ENCODE measurements around the gene KLHL2.
A peak's percentile ranks its signal among the peaks of the same experiment; 100 is the strongest.

Gene KLHL2

DNA sequence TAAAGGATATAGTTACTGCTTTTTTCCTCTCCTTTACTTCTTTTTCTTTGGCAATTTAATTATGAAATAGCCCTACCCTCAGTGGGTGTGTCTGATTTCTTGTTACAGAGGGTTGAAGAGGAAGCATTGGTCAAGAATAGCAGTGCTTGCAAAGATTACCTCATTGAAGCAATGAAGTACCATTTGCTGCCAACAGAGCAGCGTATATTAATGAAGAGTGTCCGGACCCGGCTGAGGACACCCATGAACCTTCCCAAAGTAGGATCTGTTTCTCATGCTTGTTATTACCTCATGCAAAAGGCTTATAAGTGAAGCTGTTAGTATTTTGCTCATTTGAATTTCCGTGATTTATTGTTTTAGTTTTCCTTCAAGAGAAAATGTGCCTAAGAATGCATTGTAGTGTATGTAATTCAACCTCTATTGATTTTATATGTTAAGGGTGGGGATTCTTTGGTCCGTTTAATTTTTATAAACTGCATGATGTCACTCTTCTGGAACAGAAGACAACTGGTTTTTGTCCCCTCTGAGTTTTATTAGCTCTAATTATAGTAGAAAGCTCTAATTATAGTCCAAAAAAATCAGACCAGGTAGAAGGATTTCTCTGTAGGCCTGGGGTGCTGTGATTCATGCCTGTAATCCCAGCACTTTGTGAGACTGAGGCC, 92.2 kb downstream of the KLHL2 start:
- no peak for TF ChIP-seq EZH2 (IDR thresholded peaks at IDR 0.05)
- no peak for TF ChIP-seq FOXP2 (optimal IDR thresholded peaks at IDR 0.05; ENCODE audit: control extremely low read depth, extremely low read length, insufficient read depth)
- TF ChIP-seq POLR2AphosphoS5 (IDR thresholded peaks at IDR 0.05; ENCODE audit: borderline replicate concordance, low read depth, low read length): no peak
- Histone ChIP-seq H3K27ac (no peak overlapping the region), H3K4me3 (no peak overlapping the region), H3K36me3 (ENCODE audit: insufficient read depth, low read length) (no peaks in the 10 kb centered on the region; the same call in 1 of the 2 replicates), H3K9ac (ENCODE audit: insufficient read length) (no peak overlapping the region), H3K9me3 (ENCODE audit: low read depth, low read length) (no peaks in the 10 kb centered on the region)
- DNase-seq (ENCODE audit: low read depth, low spot score): no peak

DNA sequence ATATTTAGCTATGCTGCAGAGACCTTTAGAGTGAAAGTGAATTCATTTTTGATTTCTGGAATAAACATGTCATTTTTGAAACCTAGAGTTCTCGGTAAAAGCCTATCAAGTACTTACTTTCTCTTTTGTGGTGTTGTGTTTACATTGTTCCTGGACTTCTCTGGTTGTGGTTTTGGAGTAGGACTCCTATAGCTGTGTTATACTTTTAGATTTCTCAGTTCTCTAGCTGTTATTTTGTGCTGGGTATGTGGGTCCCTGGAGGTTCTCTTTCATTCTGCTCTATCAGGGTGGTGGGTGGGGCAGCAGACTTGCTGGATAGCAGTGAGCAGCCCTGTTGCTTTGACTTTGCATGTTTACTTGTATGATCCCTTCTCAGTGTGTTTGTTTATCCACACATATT, 94.5 kb downstream of the KLHL2 start:
- Histone ChIP-seq H3K9me3 (ENCODE audit: low read depth, low read length) (no peaks in the 10 kb centered on the region), H3K36me3 (ENCODE audit: insufficient read depth, low read length) (no peaks in the 10 kb centered on the region; the same call in 1 of the 2 replicates), H3K27ac (no peak overlapping the region), H3K9ac (ENCODE audit: insufficient read length) (no peak overlapping the region), H3K4me3 (no peak overlapping the region)
- DNase-seq (ENCODE audit: low read depth, low spot score): no peak
- no peak for TF ChIP-seq FOXP2 (optimal IDR thresholded peaks at IDR 0.05; ENCODE audit: control extremely low read depth, extremely low read length, insufficient read depth)
- no peak for TF ChIP-seq POLR2AphosphoS5 (IDR thresholded peaks at IDR 0.05; ENCODE audit: borderline replicate concordance, low read depth, low read length)
- TF ChIP-seq EZH2 (IDR thresholded peaks at IDR 0.05): no peak

DNA sequence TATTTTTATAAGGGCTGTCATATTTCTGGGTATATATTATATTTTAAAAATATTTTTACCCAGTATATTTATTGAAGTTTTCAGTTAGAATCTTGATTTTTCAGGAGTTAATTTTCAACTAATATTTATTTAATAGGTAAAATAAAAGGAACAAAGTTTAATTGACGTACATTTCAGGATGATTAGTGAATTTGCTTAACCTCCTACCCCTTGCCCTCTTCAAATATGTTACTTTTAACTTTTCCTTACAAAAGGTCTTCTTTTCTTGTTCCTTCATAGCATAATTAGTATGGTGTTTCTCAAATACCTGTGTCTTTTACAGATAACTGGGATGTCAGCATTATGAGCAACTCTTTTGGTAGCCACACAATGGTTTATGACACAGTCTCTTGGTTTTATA, 95.3 kb downstream of the KLHL2 start:
- Histone ChIP-seq H3K36me3 (ENCODE audit: insufficient read depth, low read length) (no peaks in the 10 kb centered on the region; the same call in 1 of the 2 replicates), H3K9ac (ENCODE audit: insufficient read length) (no peak overlapping the region), H3K27ac (no peak overlapping the region), H3K9me3 (ENCODE audit: low read depth, low read length) (no peaks in the 10 kb centered on the region), H3K4me3 (no peak overlapping the region)
- no peak for TF ChIP-seq EZH2 (IDR thresholded peaks at IDR 0.05)
- no peak for TF ChIP-seq FOXP2 (optimal IDR thresholded peaks at IDR 0.05; ENCODE audit: control extremely low read depth, extremely low read length, insufficient read depth)
- no peak for TF ChIP-seq POLR2AphosphoS5 (IDR thresholded peaks at IDR 0.05; ENCODE audit: borderline replicate concordance, low read depth, low read length)
- DNase-seq (ENCODE audit: low read depth, low spot score): no peak

DNA sequence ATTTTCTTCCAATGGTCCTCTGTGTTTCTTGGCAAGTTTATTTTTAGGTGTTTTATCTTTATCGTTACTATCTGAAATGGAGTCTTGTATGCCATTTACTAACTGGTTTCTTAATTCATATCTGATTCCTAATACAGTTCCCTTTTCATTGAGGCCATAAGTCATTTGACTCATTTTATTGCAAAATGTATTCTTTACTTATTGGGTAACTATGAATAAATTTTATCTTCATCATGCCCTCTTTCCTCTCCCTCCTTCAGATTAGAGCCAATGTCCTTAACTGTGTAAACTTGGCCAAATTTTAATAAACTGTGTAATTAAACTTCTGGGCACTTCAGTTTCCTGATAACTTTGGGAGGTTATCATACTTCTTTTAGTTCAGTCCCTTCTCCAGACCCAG, 100.8 kb downstream of the KLHL2 start:
- Histone ChIP-seq H3K27ac (no peak overlapping the region), H3K36me3 (ENCODE audit: insufficient read depth, low read length) (no peaks in the 10 kb centered on the region), H3K9me3 (ENCODE audit: low read depth, low read length) (no peaks in the 10 kb centered on the region), H3K4me3 (no peak overlapping the region), H3K9ac (ENCODE audit: insufficient read length) (no peak overlapping the region)
- no peak for TF ChIP-seq POLR2AphosphoS5 (IDR thresholded peaks at IDR 0.05; ENCODE audit: borderline replicate concordance, low read depth, low read length)
- TF ChIP-seq EZH2 (IDR thresholded peaks at IDR 0.05): no peak
- TF ChIP-seq FOXP2 (optimal IDR thresholded peaks at IDR 0.05; ENCODE audit: control extremely low read depth, extremely low read length, insufficient read depth): no peak
- DNase-seq (ENCODE audit: low read depth, low spot score): no peak

DNA sequence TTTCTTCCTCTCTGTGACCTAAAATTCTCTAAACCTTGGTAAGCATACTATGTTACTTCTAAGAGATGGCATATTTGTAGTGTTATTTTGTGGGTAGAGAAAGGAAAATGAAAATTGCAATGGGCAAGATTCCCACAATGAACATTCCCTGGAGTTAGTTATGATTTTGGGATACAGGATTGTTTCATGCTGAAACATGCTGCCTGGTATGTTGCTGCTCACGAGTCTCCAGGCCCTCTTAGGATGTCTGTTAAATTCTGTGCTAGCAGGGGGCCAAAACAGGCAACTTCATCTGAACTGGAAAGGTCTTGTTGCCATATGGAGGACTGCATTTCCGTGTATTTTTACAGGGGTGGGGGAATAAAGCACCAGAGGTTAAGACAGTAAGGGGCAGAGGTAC, 101.2 kb downstream of the KLHL2 start:
- no peak for DNase-seq (ENCODE audit: low read depth, low spot score)
- no peaks in the 10 kb centered on the region for H3K9me3 ChIP-seq (ENCODE audit: low read depth, low read length)
- H3K36me3 ChIP-seq (ENCODE audit: insufficient read depth, low read length): no peaks in the 10 kb centered on the region
- H3K4me3 ChIP-seq: no peak overlapping the region
- TF ChIP-seq POLR2AphosphoS5 (IDR thresholded peaks at IDR 0.05; ENCODE audit: borderline replicate concordance, low read depth, low read length): no peak
- no peak for TF ChIP-seq EZH2 (IDR thresholded peaks at IDR 0.05)
- no peak for TF ChIP-seq FOXP2 (optimal IDR thresholded peaks at IDR 0.05; ENCODE audit: control extremely low read depth, extremely low read length, insufficient read depth)
- H3K27ac ChIP-seq: no peak overlapping the region
- H3K9ac ChIP-seq (ENCODE audit: insufficient read length): no peak overlapping the region

DNA sequence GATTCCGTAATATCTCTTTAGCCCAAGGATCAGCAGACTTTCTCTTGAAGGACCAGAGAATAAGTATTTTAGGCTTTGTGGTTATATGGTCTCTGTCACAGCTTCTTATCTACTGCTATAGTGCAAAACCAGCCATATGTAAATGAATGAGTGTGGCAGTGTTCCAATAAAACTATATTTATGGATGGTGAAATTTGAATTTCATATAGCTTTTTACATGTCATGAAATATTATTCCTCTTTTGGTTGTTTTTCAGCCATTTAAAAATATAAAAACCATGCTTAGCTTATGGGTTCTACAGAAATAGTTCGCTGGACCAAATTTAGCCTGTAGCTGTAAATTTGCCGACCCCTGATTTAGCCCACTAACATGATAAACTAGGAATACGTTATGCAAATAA, 102.1 kb downstream of the KLHL2 start:
- TF ChIP-seq POLR2AphosphoS5 (IDR thresholded peaks at IDR 0.05; ENCODE audit: borderline replicate concordance, low read depth, low read length) (no peak), FOXP2 (optimal IDR thresholded peaks at IDR 0.05; ENCODE audit: control extremely low read depth, extremely low read length, insufficient read depth) (no peak), EZH2 (IDR thresholded peaks at IDR 0.05) (no peak)
- Histone ChIP-seq H3K27ac (no peak overlapping the region), H3K9me3 (ENCODE audit: low read depth, low read length) (no peaks in the 10 kb centered on the region), H3K4me3 (no peak overlapping the region), H3K36me3 (ENCODE audit: insufficient read depth, low read length) (no peaks in the 10 kb centered on the region), H3K9ac (ENCODE audit: insufficient read length) (no peak overlapping the region)
- DNase-seq (ENCODE audit: low read depth, low spot score): no peak

DNA sequence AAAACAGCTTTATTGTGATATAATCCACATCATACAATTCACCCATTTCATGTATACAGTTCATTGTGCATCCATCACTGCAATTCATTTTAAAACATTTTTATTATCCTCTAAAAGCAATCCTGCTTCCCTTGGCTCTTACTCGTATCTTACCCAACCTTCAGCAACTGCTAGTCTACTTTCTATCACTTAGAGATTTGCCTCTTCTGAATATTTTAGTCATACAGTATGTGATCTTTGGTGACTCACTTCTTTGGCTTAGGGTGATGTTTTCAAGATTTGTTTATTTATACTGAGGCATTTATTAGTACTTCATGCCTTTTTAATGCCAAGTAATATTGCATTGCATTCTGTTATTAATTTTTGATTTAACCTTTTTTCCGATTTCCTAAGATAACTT, 105.1 kb downstream of the KLHL2 start:
- DNase-seq (ENCODE audit: low read depth, low spot score): no peak
- H3K4me3 ChIP-seq: no peak overlapping the region
- no peaks in the 10 kb centered on the region for H3K36me3 ChIP-seq (ENCODE audit: insufficient read depth, low read length)

DNA sequence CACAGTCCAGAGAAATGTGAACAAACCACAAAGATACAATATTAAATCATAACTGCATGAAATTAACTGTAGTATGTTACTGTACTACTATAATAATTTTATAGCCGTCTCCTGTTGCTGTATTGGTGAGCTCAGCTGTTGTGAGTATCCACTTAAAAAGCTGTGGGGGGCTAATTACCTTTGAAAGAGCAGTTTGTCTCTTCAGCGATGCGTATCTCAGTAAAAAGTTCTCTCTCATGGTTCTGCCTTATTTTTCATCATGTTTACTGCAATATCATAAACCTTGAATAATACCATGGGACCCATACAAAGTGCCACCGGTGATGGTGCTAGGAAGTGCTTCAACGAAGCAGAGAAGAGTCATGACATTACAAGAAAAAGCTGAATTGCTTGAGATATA, 111.7 kb downstream of the KLHL2 start:
- no peak overlapping the region for H3K4me3 ChIP-seq

More for the DNA sequence above, 105.1 kb downstream of the KLHL2 start:
- H3K27ac ChIP-seq: no peak overlapping the region
- no peaks in the 10 kb centered on the region for H3K9me3 ChIP-seq (ENCODE audit: low read depth, low read length)
- H3K9ac ChIP-seq (ENCODE audit: insufficient read length): no peak overlapping the region
- TF ChIP-seq FOXP2 (optimal IDR thresholded peaks at IDR 0.05; ENCODE audit: control extremely low read depth, extremely low read length, insufficient read depth): no peak
- TF ChIP-seq EZH2 (IDR thresholded peaks at IDR 0.05): no peak
- TF ChIP-seq POLR2AphosphoS5 (IDR thresholded peaks at IDR 0.05; ENCODE audit: borderline replicate concordance, low read depth, low read length): no peak

More for the DNA sequence above, 111.7 kb downstream of the KLHL2 start:
- TF ChIP-seq EZH2 (IDR thresholded peaks at IDR 0.05) (no peak), FOXP2 (optimal IDR thresholded peaks at IDR 0.05; ENCODE audit: control extremely low read depth, extremely low read length, insufficient read depth) (no peak), POLR2AphosphoS5 (IDR thresholded peaks at IDR 0.05; ENCODE audit: borderline replicate concordance, low read depth, low read length) (no peak; the same call in 1 of the 2 replicates)
- DNase-seq (ENCODE audit: low read depth, low spot score): peak; percentile 37
- Histone ChIP-seq H3K36me3 (ENCODE audit: insufficient read depth, low read length) (no peaks in the 10 kb centered on the region), H3K27ac (no peak overlapping the region), H3K9ac (ENCODE audit: insufficient read length) (no peak overlapping the region), H3K9me3 (ENCODE audit: low read depth, low read length) (no peaks in the 10 kb centered on the region)
